GM06990 (cell line): ENCODE measurements around the gene GRIA1.
"Not testable (repeated sequence)": the region's sequence is repeated elsewhere in the genome, so short reads cannot be mapped to it uniquely, and the experiment has no call there.

Experiments used
- DNase-seq: peaks from one replicate; pipeline ENCODE4 v3.0.0-alpha.2; 2011; ENCODE audit not compliant: insufficient read length; ENCODE audit errors: extremely low read depth
- H3K27me3 ChIP-seq: replicated peaks from 2 replicates; pipeline ENCODE4 v1.6.0; 2011; ENCODE audit warnings: low read length; ENCODE audit not compliant: control insufficient read depth, insufficient read depth
- H3K36me3 ChIP-seq: 2 replicates; pipeline ENCODE4 v1.5.1; 2011; ENCODE audit warnings: low read length; ENCODE audit not compliant: control insufficient read depth, insufficient read depth
- H3K4me3 ChIP-seq: replicated peaks from 2 replicates; pipeline ENCODE4 v1.5.1; 2011; ENCODE audit warnings: low read depth, mild to moderate bottlenecking, control low read depth, low read length
- CTCF ChIP-seq: IDR thresholded peaks from 2 replicates; pipeline ENCODE4 v1.5.1; 2011; ENCODE audit warnings: low read length, control low read depth, mild to moderate bottlenecking, inconsistent platforms; ENCODE audit not compliant: insufficient read depth, poor library complexity, severe bottlenecking

GRIA1 gene

GRCh38 chr5:153827397-153827796 is 336.9 kb downstream of the GRIA1 start:
- no peak overlapping the region for H3K4me3 ChIP-seq
- peak; percentile 29 for TF ChIP-seq CTCF
- DNase-seq: no peak

GRCh38 chr5:153829510-153830065 is 339.1 kb downstream of the GRIA1 start:
- Histone ChIP-seq H3K36me3 (no peaks in the 10 kb centered on the region), H3K27me3 (no peaks in the 10 kb centered on the region; the same call in 1 of the 2 replicates), H3K4me3 (no peak overlapping the region)
- no peak for TF ChIP-seq CTCF
- DNase-seq: no peak

More at GRCh38 chr5:153827397-153827796, 336.9 kb downstream of the GRIA1 start:
- Histone ChIP-seq H3K27me3 (no peaks in the 10 kb centered on the region; the same call in 1 of the 2 replicates), H3K36me3 (no peaks in the 10 kb centered on the region)

GRCh38 chr5:153831973-153832372 is 341.5 kb downstream of the GRIA1 start:
- no peaks in the 10 kb centered on the region for H3K36me3 ChIP-seq
- no peaks in the 10 kb centered on the region; the same call in 1 of the 2 replicates for H3K27me3 ChIP-seq
- H3K4me3 ChIP-seq: no peak overlapping the region
- TF ChIP-seq CTCF: no peak
- no peak for DNase-seq

- TF ChIP-seq CTCF: no peak
- no peak for DNase-seq
- Histone ChIP-seq H3K27me3 (no peaks in the 10 kb centered on the region), H3K4me3 (no peak overlapping the region), H3K36me3 (no peaks in the 10 kb centered on the region)
Measured at GRCh38 chr5:153835891-153836515, 345.5 kb downstream of the GRIA1 start.

- H3K36me3 ChIP-seq, H3K27me3 ChIP-seq, H3K4me3 ChIP-seq, DNase-seq: not testable (repeated sequence)
Measured at GRCh38 chr5:153849303-153850113, 359.0 kb downstream of the GRIA1 start.
